GM10847 (cell line): Measurements from ENCODE around the gene PLCB1.

ENCODE experiments used
- POLR2A ChIP-seq: IDR thresholded peaks from 2 replicates; pipeline ENCODE4 v1.6.1; 2011; ENCODE audit not compliant: insufficient read length; ENCODE audit errors: extremely low read depth

Gene PLCB1

DNA sequence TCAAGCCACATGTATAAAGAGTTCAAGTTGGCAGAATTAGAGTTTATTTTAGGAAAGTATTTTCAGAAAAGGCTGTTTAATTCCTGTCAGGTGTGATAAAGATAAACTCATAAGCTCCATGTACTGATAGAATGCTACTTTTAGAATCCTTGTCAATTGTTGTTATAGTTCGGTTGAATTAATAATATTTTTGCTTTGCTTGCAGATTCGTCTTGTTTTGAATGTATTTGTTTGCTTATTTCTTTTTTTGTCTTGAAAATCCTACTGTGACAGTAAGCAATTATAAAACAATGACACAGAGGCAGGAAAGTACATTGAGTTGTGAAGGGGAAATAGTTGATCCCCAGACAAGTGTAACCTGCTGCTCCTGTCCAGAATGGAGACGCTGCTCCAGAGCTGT, 602.9 kb downstream of the PLCB1 start:
- no peak for TF ChIP-seq POLR2A

- TF ChIP-seq POLR2A = no peak
Observed at GRCh38 chr20:8735674-8736073, 603.6 kb downstream of the PLCB1 start.

DNA sequence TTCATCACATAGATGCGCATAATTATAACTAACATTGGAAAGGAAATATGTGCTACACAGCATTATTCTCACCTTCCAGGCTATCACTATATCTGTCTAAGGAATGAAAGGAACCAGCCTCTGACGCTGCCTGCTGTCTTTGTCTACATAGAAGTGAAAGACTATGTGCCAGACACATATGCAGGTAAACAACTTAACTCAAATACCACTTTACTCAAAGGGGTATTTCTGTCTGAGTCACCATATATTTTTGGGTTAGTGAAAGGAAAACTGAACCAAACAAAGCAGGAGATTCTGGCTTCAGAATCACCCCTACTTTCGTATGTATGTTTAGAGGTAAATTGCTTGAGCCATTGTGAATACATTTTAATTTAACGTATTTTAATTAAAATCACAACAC, 608.2 kb downstream of the PLCB1 start:
- TF ChIP-seq POLR2A = no peak

- no peak for TF ChIP-seq POLR2A
Observed at GRCh38 chr20:8744228-8744844, 612.3 kb downstream of the PLCB1 start.

- no peak for TF ChIP-seq POLR2A
Observed at GRCh38 chr20:8749101-8749500, 617.0 kb downstream of the PLCB1 start.

DNA sequence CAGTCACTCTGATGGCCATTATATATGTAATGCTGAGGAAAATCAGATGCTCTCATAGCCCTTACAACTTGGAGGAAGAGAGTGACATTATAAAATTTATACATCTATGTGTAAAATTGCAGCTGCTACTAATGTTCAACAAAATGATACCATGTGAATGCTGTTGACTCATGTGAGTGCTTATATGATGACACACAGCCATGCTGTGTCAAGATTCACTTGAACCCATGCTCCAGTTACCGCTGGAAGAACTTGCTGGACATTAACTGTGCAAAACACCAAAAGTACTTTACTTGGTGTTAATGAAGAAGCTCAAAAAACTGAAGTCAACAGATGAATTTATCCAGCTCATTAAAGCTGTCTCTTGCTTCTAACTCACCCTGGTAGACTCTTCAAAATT, 617.9 kb downstream of the PLCB1 start:
- TF ChIP-seq POLR2A = no peak

DNA sequence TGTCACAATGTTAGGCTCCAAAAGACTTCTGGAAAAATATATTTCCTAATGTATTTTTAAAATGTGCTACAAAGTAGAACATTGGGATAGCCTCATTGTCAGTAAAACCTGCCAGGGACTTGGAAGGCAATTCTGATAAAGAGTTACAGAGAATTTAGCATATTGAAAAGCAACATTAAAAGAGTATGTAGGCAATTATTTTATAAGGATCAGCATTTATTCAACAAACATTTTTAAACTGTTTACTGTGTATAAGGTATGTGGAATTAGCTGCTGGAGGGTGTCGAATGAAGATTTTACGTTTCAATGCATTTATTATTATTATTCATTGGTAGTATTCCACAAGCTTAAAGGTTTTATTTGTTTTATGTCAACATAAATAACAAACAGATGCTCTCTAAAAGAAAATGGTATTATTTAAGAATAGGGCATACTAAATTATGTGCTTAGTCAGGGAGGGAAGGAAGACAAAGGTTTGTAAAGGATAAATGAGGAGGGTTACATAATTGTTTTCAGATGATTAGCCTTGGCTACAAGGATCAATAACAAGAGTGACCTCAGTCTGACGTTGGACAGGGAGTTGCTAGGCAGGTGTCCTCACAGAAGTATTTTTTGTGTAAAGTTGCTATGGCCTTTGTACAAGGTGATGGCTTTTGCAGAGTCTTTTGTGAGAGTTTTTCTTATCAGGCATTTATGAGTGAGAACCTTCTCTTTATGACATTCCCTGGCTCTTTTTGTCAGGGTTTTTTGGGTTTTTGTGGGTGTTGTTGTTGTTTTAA, 623.5 kb downstream of the PLCB1 start:
- no peak for TF ChIP-seq POLR2A

GRCh38 chr20:8756410-8756809, 624.3 kb downstream of the PLCB1 start:
- TF ChIP-seq POLR2A = no peak

GRCh38 chr20:8757146-8757545, 625.1 kb downstream of the PLCB1 start:
- TF ChIP-seq POLR2A = no peak

DNA sequence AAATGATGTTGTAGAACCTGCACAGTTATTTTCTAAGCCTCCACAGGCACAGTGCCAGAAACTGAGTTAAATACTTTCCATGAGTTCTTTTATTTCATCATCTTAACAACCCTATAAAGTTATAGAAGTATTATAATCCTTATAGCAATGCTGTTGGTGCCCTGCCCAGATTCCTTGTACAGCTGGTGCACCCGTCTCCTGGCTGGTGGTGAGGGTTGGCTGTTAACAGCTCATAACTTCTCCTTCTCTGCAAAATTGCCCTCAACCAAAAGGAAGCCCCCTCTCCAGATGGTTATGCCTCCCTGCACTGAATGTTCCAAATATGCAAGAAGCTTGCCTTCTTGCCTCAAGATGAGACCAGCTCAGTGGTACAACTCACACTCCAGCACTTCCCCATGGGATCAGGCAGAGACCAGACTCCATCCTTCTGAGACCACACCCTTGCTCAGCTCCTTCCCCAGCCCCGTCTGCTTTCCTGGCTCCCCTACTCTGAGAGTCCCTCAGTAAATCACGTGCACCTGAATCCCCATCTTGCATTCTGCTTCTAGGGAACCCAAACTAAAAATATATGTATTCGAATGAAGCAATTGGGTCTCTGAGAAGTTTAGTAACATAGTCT, 632.4 kb downstream of the PLCB1 start:
- TF ChIP-seq POLR2A = no peak

DNA sequence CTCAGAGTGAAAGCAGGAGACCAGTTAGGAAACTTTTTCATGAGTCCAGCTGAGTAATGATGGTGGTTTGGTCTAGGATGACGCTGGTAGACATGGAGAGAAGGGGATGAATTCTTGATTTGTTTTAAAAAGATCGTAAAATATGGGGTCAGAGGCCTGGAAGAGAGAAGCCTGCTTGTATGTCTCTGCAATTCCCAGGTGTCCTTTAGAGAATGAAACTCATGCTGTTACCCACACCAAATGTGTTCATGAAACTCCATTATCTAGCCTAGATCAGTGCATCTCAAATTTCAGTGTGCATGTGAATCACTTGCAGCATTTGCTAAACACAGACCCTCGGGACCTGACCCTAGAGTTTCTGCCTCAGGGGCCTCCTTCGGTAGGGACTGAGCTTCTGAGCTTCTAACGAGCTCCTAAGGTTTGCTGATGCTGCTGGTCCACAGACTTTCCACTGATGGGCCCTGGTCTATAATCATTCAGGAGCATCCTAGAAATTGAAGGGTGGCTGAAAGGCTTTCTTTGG, 634.9 kb downstream of the PLCB1 start:
- TF ChIP-seq POLR2A = no peak

DNA sequence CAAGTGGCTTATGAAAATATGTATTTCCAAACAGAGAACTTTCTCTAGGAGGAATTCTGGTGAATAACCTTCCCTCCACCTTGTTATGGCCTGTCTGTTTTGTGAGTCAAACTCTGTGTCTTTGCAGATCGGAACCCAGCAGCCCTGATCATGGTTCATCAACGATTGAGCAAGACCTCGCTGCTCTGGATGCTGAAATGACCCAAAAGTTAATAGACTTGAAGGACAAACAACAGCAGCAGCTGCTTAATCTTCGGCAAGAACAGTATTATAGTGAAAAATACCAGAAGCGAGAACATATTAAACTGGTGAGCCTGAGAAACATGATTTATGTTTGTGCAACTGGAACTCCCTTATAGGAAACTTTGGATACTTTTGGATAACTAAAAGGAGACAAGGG, 642.3 kb downstream of the PLCB1 start:
- no peak for TF ChIP-seq POLR2A

DNA sequence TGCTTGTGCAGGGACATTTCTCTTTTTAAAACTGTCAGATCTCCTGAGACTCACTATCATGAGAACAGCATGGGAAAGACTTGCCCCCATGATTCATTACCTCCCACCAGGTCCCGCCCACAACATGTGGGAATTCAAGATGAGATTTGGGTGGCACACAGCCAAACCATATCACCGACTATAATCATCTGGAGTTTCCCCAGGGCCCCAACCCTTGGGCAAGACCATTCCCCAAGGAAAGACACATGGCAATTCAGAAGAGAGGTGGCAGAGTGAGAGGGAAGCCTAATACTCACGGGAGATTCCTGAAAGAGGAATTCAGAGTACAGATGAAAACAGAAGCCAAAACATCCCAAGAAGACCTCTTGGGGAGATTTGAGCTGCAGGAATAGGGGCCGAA, 645.8 kb downstream of the PLCB1 start:
- TF ChIP-seq POLR2A = no peak

DNA sequence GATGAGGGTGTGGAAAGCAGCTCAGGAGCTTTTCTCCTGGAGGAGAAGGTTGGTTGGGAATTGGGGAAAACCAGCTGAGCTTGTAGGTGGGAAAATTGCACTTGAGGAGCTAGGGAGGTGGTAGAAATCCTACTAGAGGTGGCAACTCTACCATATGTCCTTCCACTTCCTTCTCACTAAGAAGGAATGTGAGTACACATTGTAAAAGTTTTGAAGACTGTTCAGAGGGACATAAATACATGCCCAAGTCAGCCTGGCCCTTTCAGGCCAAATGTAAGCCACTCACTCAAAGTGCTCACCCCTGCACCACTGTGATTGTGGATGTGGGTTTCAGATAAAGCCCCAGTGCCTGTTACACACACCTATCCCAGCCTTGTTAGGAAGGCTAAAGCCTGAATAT, 646.3 kb downstream of the PLCB1 start:
- TF ChIP-seq POLR2A = no peak

DNA sequence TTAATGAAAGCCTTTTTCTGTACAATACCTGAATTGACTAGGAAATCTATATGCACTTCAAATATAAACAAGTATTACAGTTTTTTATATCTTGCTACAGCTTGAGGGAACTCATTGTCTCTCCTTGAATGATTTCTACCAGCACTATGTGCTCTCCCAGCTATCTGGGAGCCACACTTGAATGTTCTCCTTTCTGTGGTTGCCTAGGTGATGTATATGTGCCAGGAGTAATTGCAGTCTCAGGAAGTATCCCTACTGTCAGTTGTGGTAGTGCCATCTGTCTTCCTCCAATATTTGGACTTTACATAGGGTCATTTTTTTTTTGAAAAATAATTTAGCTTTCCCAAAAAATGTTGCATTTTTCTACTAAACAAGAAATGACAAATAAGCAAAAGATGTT, 648.8 kb downstream of the PLCB1 start:
- TF ChIP-seq POLR2A = no peak

- TF ChIP-seq POLR2A = no peak
Observed at GRCh38 chr20:8782804-8783203, 650.7 kb downstream of the PLCB1 start.
